ENCODE results near the gene PRM2.

PRM2 gene

DNA sequence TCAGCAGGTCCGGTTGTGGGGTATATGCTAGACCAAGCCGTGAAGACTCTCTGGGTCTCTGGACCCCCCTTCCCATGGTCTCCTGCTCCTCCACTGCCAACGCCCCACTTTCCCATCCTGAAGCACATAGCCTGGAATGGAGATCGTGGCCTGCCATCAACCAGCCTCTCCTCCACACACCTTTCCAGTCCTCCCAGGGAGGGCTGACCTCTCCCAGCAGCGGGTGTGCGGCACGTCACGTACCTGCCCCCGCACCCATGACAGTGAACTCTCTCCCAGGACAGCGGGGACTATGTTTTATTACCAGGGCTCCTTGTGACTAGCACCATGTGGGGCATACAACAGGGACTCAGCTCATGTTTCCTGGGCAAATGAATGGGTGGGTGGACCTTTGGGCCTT lies 4.7 kb downstream of the PRM2 start:
- no peak for TF ChIP-seq GABPA (IDR thresholded peaks at IDR 0.05; ENCODE audit: low read depth)
- no peak for TF ChIP-seq POLR2AphosphoS5 (IDR thresholded peaks at IDR 0.05; ENCODE audit: low read depth)
- no peak for TF ChIP-seq SPI1 (IDR thresholded peaks at IDR 0.05; ENCODE audit: borderline replicate concordance, low read depth)
- no peak for TF ChIP-seq CTCF (IDR thresholded peaks at IDR 0.05; ENCODE audit: insufficient read depth, low read length)
- TF ChIP-seq REST (IDR thresholded peaks at IDR 0.05; ENCODE audit: insufficient replicate concordance, low read depth), result no peak
- no peak overlapping the region for H3K4me3 ChIP-seq (replicated peaks; ENCODE audit: insufficient read depth, low read length)
- DNase-seq (ENCODE audit: low read depth in 1 of 2, low spot score in 1 of 2), result no peak
- no peaks in the 10 kb centered on the region for H3K27me3 ChIP-seq (ENCODE audit: insufficient read depth, poor library complexity, severe bottlenecking)
- H3K27ac ChIP-seq (replicated peaks), result no peak overlapping the region

GRCh38 chr16:11270602-11271162 lies 5.6 kb downstream of the PRM2 start:
- no peak for DNase-seq (ENCODE audit: low read depth in 1 of 2, low spot score in 1 of 2)
- Histone ChIP-seq H3K27ac (replicated peaks) (no peak overlapping the region), H3K4me3 (replicated peaks; ENCODE audit: insufficient read depth, low read length) (no peak overlapping the region), H3K27me3 (ENCODE audit: insufficient read depth, poor library complexity, severe bottlenecking) (no peaks in the 10 kb centered on the region)
- TF ChIP-seq SPI1 (IDR thresholded peaks at IDR 0.05; ENCODE audit: borderline replicate concordance, low read depth) (no peak), GABPA (IDR thresholded peaks at IDR 0.05; ENCODE audit: low read depth) (no peak), REST (IDR thresholded peaks at IDR 0.05; ENCODE audit: insufficient replicate concordance, low read depth) (no peak), CTCF (IDR thresholded peaks at IDR 0.05; ENCODE audit: insufficient read depth, low read length) (no peak), POLR2AphosphoS5 (IDR thresholded peaks at IDR 0.05; ENCODE audit: low read depth) (no peak)

- TF ChIP-seq CTCF (IDR thresholded peaks at IDR 0.05; ENCODE audit: insufficient read depth, low read length), result no peak
- no peak for TF ChIP-seq GABPA (IDR thresholded peaks at IDR 0.05; ENCODE audit: low read depth)
- no peak for TF ChIP-seq SPI1 (IDR thresholded peaks at IDR 0.05; ENCODE audit: borderline replicate concordance, low read depth)
- TF ChIP-seq POLR2AphosphoS5 (IDR thresholded peaks at IDR 0.05; ENCODE audit: low read depth), result no peak
- DNase-seq (ENCODE audit: low read depth in 1 of 2, low spot score in 1 of 2), result no peak
- H3K27ac ChIP-seq (replicated peaks), result no peak within 1 kb of the TSS
- H3K4me3 ChIP-seq (replicated peaks; ENCODE audit: insufficient read depth, low read length), result no peak within 1 kb of the TSS
- H3K27me3 ChIP-seq (ENCODE audit: insufficient read depth, poor library complexity, severe bottlenecking), result no peaks in the 10 kb centered on the region
Measured at GRCh38 chr16:11268921-11269375, 7.3 kb downstream of the PRM2 start, which contains the start of gene TNP2. TSS of gene TNP2 (minus strand) at chr16:11269325. CDS start at chr16:11269262, 63 bp downstream.

DNA sequence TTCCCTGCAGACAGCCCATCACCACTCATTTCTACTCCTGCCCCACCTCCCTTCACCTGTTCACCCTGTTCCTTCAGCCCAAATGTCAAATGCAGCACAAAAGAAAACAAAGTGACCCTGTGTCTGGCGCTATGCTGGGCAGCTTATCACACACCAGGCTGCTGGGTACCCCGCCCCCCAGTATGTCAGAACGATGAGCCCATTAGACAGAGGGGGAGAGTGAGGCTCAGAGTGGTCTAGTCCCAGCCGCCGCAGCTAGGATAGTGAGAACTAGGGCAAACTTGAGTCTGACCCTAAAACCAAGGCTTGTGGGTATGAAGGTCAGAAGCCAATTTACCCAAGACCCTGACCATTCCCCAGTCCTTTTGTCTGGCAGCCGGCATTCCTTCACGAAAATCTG lies 11.2 kb downstream of the PRM2 start:
- TF ChIP-seq SPI1 (IDR thresholded peaks at IDR 0.05; ENCODE audit: borderline replicate concordance, low read depth), result no peak
- TF ChIP-seq REST (IDR thresholded peaks at IDR 0.05; ENCODE audit: insufficient replicate concordance, low read depth), result no peak
- TF ChIP-seq POLR2AphosphoS5 (IDR thresholded peaks at IDR 0.05; ENCODE audit: low read depth), result no peak
- no peak for TF ChIP-seq CTCF (IDR thresholded peaks at IDR 0.05; ENCODE audit: insufficient read depth, low read length)
- no peak overlapping the region for H3K27ac ChIP-seq (replicated peaks)
- no peak for DNase-seq (ENCODE audit: low read depth in 1 of 2, low spot score in 1 of 2)
- no peaks in the 10 kb centered on the region for H3K27me3 ChIP-seq (ENCODE audit: insufficient read depth, poor library complexity, severe bottlenecking)
- H3K4me3 ChIP-seq (replicated peaks; ENCODE audit: insufficient read depth, low read length), result no peak overlapping the region

Data from HL-60 (cell line).